ENCODE results near the gene TAF11L5. TPM values are rescaled to one million over a fixed set of nuclear protein-coding genes. Genes with fewer than 3 reads are reported as not detected.

Gene TAF11L5
- total RNA-seq, 1 experiment from 2014 or later = not detected

GRCh38 chr5:17477043-17477442 lies 48.0 kb upstream of the TAF11L5 start:
- no peak overlapping the region for H3K4ac ChIP-seq (ENCODE audit: low read depth, low read length)
- no peak overlapping the region for H2AFZ ChIP-seq (ENCODE audit: low read length)
- no peak overlapping the region for H2BK5ac ChIP-seq (ENCODE audit: insufficient read length, low read length)

More at GRCh38 chr5:17477043-17477442, 48.0 kb upstream of the TAF11L5 start:
- no peak overlapping the region for H3K4me3 Mint-ChIP-seq
- Histone ChIP-seq H2BK15ac (ENCODE audit: low read depth, low read length) (no peak overlapping the region), H2BK120ac (ENCODE audit: low read depth, low read length, poor library complexity, severe bottlenecking) (no peak overlapping the region), H3K9me3 (ENCODE audit: control insufficient read depth, low read depth, low read length) (no peaks in the 10 kb centered on the region), H3K23ac (ENCODE audit: insufficient read length, low read depth, low read length) (no peak overlapping the region), H2BK20ac (ENCODE audit: low read depth, low read length, poor library complexity, severe bottlenecking) (no peak overlapping the region), H3K18ac (ENCODE audit: insufficient read length, low read depth, low read length) (no peak overlapping the region), H3K14ac (ENCODE audit: insufficient read depth, low read length) (no peak overlapping the region), H2BK12ac (ENCODE audit: insufficient read length, low read depth, low read length) (no peak overlapping the region), H3K27me3 (ENCODE audit: insufficient read depth, low read length) (no peaks in the 10 kb centered on the region), H3K23me2 (ENCODE audit: insufficient read length, low read depth, low read length, poor library complexity, severe bottlenecking) (no peaks in the 10 kb centered on the region), H3K27ac (ENCODE audit: insufficient read length, low read depth, low read length) (no peak overlapping the region), H4K20me1 (ENCODE audit: control insufficient read depth, insufficient read depth, insufficient read length) (no peaks in the 10 kb centered on the region), H3T11ph (ENCODE audit: low read length) (no peak overlapping the region), H3K56ac (ENCODE audit: insufficient read length, low read depth, low read length) (no peak overlapping the region), H3K4me1 (ENCODE audit: insufficient read depth, low read length) (no peaks in the 10 kb centered on the region), H4K8ac (replicated peaks; ENCODE audit: insufficient read length, low read depth, low read length) (no peak overlapping the region), H4K91ac (ENCODE audit: insufficient read length, low read depth, low read length) (no peak overlapping the region), H3K4me2 (ENCODE audit: insufficient read depth, insufficient read length, low read length) (no peak overlapping the region), H2AK5ac (ENCODE audit: insufficient read length, low read length) (no peak overlapping the region), H4K5ac (ENCODE audit: insufficient read length, low read depth, low read length) (no peak overlapping the region), H3K79me1 (ENCODE audit: insufficient read depth, low read depth, low read length, poor library complexity, severe bottlenecking) (no peaks in the 10 kb centered on the region), H3K79me2 (ENCODE audit: insufficient read depth, low read length) (no peaks in the 10 kb centered on the region), H3K9ac (ENCODE audit: extremely low read depth, insufficient read length, low read length) (no peak overlapping the region)
- H3K27me3 Mint-ChIP-seq (ENCODE audit: low read depth) = no peaks in the 10 kb centered on the region
- DNase-seq = no peak
- H3K36me3 Mint-ChIP-seq (ENCODE audit: insufficient read depth in 1 of 3, low read depth in 3 of 3) = no peaks in the 10 kb centered on the region
- H3K9me3 Mint-ChIP-seq = no peaks in the 10 kb centered on the region
- H3K27ac Mint-ChIP-seq = no peak overlapping the region
- no CpG with 5 or more reads among the region's 3 CpGs for WGBS (ENCODE audit: extremely low coverage, insufficient read length, low lambda C conversion rate)
- TF ChIP-seq CTCF (conservative IDR thresholded peaks at IDR 0.05) = no peak
- peaks cover 6 to 8% of the 10 kb centered on the region in 2 experiments for H3K4me1 Mint-ChIP-seq
